Brain microvascular endothelial cell (primary cell): Measurements from ENCODE around the gene MAPK12.

ENCODE experiments used
- DNase-seq: peaks from one replicate; pipeline ENCODE4 v3.0.0-alpha.2; 2020
- H3K27ac ChIP-seq: fragments of 250-450 bp; sonication (Bioruptor Pico); 2 replicates; pipeline ENCODE4 v1.5.1; 2020; ENCODE audit warnings: mild to moderate bottlenecking, moderate library complexity
- H3K27me3 ChIP-seq: fragments of 250-450 bp; sonication (Bioruptor Pico); replicated peaks from 2 replicates; pipeline ENCODE4 v1.5.1; 2020; ENCODE audit warnings: mild to moderate bottlenecking
- H3K36me3 ChIP-seq: fragments of 250-450 bp; sonication (Bioruptor Pico); replicated peaks from 2 replicates; pipeline ENCODE4 v1.5.1; 2020; ENCODE audit warnings: mild to moderate bottlenecking
- H3K4me3 ChIP-seq: 2 replicates; pipeline ENCODE4 v1.5.1; 2011; ENCODE audit warnings: low read depth, mild to moderate bottlenecking, control low read depth, low read length, moderate library complexity
- CTCF ChIP-seq: IDR thresholded peaks from 2 replicates; pipeline ENCODE4 v1.5.1; 2011; ENCODE audit warnings: low read depth, mild to moderate bottlenecking, moderate library complexity, low read length, control low read depth, inconsistent platforms; ENCODE audit errors: missing control alignments
- in situ Hi-C: cut with HindIII; loops from 2 replicates; pipeline ENCODE4 v1.10.0; 2017; ENCODE audit warnings: low sequenced_read_pairs, low pct_ligation_motif_present

MAPK12 gene

GRCh38 chr22:50216684-50217520 is 44.6 kb downstream of the MAPK12 start:
- no peak overlapping the region for H3K4me3 ChIP-seq

GRCh38 chr22:50216055-50216683 is 45.3 kb downstream of the MAPK12 start:
- in situ Hi-C loops: no loop called here
- Histone ChIP-seq H3K27me3 (no peaks in the 10 kb centered on the region), H3K36me3 (peaks cover 58% of the 10 kb centered on the region), H3K27ac (no peak overlapping the region), H3K4me3 (no peak overlapping the region)
- TF ChIP-seq CTCF: no peak
- no peak for DNase-seq

More at GRCh38 chr22:50216684-50217520, 44.6 kb downstream of the MAPK12 start:
- no peak for DNase-seq
- Histone ChIP-seq H3K27me3 (no peaks in the 10 kb centered on the region), H3K27ac (no peak overlapping the region), H3K36me3 (peaks cover 60% of the 10 kb centered on the region)
- in situ Hi-C loops: no loop called here
- TF ChIP-seq CTCF: no peak

GRCh38 chr22:50215297-50216054 is 46.0 kb downstream of the MAPK12 start:
- Histone ChIP-seq H3K4me3 (no peak overlapping the region), H3K27me3 (no peaks in the 10 kb centered on the region), H3K27ac (no peak overlapping the region), H3K36me3 (peaks cover 58% of the 10 kb centered on the region)
- no peak for TF ChIP-seq CTCF
- no peak for DNase-seq
- in situ Hi-C loops: no loop called here

- H3K4me3 ChIP-seq: no peak overlapping the region
- no peak for DNase-seq
- no peak overlapping the region for H3K27ac ChIP-seq
- TF ChIP-seq CTCF: no peak
- no peaks in the 10 kb centered on the region for H3K27me3 ChIP-seq
- peaks cover 47% of the 10 kb centered on the region for H3K36me3 ChIP-seq
- in situ Hi-C loops: no loop called here
These were observed 48.2 kb downstream of the MAPK12 start for GRCh38 chr22:50213263-50213662.

GRCh38 chr22:50211147-50211546 is 50.3 kb downstream of the MAPK12 start:
- Histone ChIP-seq H3K27ac (no peak overlapping the region), H3K36me3 (peaks cover 35% of the 10 kb centered on the region), H3K27me3 (no peaks in the 10 kb centered on the region), H3K4me3 (no peak overlapping the region)
- no peak for TF ChIP-seq CTCF
- in situ Hi-C loops: no loop called here
- no peak for DNase-seq
